GM18907 (cell line): ENCODE results near the gene SERPINA12.

Experiments used
- ATAC-seq: cut with Tn5 transposase; IDR thresholded peaks from one replicate; pipeline ENCODE4 v1.9.1; 2021; ENCODE audit warnings: mild to moderate bottlenecking, moderate library complexity; ENCODE audit not compliant: unreplicated experiment

The SERPINA12 gene

DNA sequence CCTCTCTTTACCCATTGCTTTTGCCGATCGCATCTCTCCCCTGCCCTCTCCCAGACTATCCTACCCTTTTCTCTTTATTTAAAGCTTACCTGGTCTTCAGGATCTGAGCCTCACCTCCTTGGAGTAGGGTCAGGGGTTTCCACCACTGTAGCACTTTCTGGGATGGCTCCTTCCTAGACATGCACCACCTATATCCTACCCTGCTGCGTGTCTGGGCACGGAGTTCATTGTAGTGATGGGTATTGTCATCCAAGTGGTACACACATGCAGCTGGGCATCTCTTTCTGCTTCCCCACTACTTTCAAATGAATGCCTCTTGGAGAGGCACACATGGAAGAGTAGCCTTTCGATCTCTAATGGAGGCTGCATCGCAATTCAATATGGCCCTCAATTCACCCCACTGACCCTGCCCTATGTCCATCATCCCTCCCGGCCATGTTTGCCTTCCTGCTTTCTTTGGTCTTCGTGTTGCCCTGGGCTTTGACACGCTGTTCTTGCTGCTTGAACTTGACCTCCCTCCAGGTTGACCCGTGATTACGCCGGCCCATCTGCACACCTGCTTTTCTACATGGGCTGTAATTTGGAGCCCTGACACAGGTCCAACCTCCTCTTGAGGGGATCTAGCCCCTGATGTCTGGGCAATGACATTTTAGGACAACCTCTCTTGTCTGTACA is 67.6 kb downstream of the SERPINA12 start:
- no peak for ATAC-seq

DNA sequence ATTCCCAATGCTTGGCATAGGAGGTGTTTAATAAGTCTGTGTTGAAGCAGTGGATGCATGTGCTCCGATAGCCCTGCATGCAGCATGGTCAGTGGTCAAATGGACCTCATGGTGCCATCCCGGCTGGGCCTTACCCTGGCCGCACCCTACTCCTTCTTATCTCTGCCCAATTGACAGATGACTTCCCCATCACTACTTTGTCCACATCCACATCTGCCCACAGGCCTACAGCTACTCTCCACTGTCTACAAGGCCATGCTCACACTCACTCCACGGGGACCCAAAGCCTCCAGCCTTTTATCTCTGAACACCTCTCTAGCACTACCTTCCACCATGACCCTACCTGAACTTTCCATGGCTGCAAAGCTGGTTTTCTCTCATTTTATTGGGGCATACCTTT is 68.1 kb downstream of the SERPINA12 start:
- no peak for ATAC-seq

DNA sequence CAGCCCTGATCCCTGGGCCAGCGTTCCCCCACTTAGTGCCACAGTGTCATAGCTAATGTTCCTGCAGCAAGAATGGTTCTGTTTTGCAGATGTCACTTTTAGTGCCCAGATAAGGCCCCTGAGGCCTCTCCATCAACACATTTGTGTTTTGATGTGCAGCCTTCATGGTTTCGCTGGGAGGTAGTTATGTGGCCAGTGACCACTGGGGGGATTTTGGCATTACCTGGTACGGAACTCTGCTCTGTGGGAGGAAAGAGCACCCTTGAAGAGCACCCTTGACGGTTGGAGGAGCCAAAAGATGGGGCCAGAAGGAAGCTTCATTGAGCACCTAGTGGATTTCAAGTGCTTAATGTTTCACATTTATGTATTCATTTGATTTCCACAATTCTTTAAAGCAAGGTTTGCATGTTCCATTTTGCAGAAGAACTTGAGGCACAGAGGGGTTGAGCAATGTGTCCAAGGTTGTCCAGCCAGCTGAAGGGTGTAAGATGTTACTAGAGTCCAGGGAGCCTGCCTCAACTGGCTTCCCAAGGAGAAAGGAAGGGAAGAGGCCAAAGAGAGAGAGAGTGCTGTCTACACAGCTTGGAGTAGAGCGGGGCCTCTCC is 69.7 kb downstream of the SERPINA12 start:
- no peak for ATAC-seq
